Prostate gland (tissue), 2 donors: Measurements from ENCODE around the gene PHLDB1. TPM values are rescaled to one million over a fixed set of nuclear protein-coding genes. Genes with fewer than 3 reads are reported as not detected.
"Not testable (repeated sequence)": the region's sequence is repeated elsewhere in the genome, so short reads cannot be mapped to it uniquely, and the experiment has no call there.

Experiments
- DNase-seq: peaks from one replicate; pipeline ENCODE4 v3.0.0-alpha.2; 2019; ENCODE audit warnings: low spot score
- H3K27ac ChIP-seq, 2 donors: fragments of 200-600 bp; sonication (generic); 2 replicates each; pipeline ENCODE4 v1.5.1; 2017 to 2019
- H3K27me3 ChIP-seq: fragments of 200-600 bp; sonication (generic); replicated peaks from 2 replicates; pipeline ENCODE4 v1.5.1; 2019; ENCODE audit not compliant: insufficient read depth
- H3K36me3 ChIP-seq, 2 donors: fragments of 200-600 bp; sonication (generic); 1 replicate in 1 of 2; 2 replicates in 1 of 2; pipeline versions ENCODE4 v1.5.1 to v1.8.1; 2017 to 2019
- H3K4me1 ChIP-seq: fragments of 200-600 bp; sonication (generic); replicated peaks from 2 replicates; pipeline ENCODE4 v1.5.1; 2019
- H3K4me3 ChIP-seq, 2 donors: fragments of 200-600 bp; sonication (generic); 2 replicates each; pipeline ENCODE4 v1.5.1; 2017 to 2019
- H3K9me3 ChIP-seq: fragments of 200-600 bp; sonication (generic); 2 replicates; pipeline ENCODE4 v1.5.1; 2017
- POLR2A ChIP-seq: fragments of 450-650 bp; IDR thresholded peaks from one replicate; pipeline ENCODE4 v1.6.1; 2016; ENCODE audit warnings: antibody characterized with exemption, mild to moderate bottlenecking
- POLR2AphosphoS5 ChIP-seq: sonication (generic); formaldehyde crosslinking; IDR thresholded peaks from one replicate; pipeline ENCODE4 v1.6.1; 2017; ENCODE audit warnings: antibody characterized with exemption
- WGBS: methylation state at CpG from one replicate; pipeline ENCODE4 v1.1.5; 2018; 5-methylcytosine and 5-hydroxymethylcytosine counted together
- intact Hi-C: fragments of 100-400 bp; cut with DNase I; formaldehyde crosslinking; loops from one replicate; pipeline ENCODE4 v1.14.2; 2022
- total RNA-seq, 2 donors: library from RNA; depleted of rRNA; stranded (reverse); fragments of >200 nt; gene quantifications; one replicate each; pipeline ENCODE4 v1.1.0, GENCODE V29; 2016
- TF ChIP-seq, protein P1 (sequence below), 4 experiments: fragments of 200-600 bp in 2 of 4; fragments of 450-650 bp in 2 of 4; sonication (generic) in 2 of 4; IDR thresholded peaks; 1 replicate in 3 of 4; 2 replicates in 1 of 4; pipeline ENCODE4 v1.5.1; 2016 to 2019; ENCODE audit warnings: antibody characterized with exemption in 4 of 4, mild to moderate bottlenecking in 2 of 4, moderate library complexity in 2 of 4

Gene PHLDB1
- total RNA-seq, 2 donors from 2014 or later: 74.5 to 113 TPM

DNA sequence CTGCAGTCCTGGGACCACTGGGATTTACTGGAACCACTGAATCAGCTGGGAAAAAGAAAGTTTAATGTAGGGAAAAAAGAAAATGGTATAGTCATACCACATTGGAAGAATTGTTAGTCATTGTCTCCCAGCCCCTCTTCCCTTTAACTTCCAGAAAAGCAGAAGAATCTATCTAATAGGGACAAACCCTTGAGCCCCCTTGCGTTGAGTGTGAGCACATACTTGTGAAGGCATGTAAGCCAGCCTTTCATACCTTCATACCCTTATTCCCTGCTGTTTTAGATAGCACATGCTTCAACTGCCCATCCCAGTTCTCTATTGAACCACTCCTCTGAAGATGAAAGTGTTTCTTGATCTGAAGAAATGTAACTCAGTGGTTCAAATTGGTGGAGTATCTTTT is 65.4 kb downstream of the PHLDB1 start:
- intact Hi-C loops: no loop called here
- 56% methylated on average over 1 of the region's 1 CpG for WGBS
- TF ChIP-seq POLR2A (no peak), POLR2AphosphoS5 (no peak)
- TF ChIP-seq, protein P1, sequence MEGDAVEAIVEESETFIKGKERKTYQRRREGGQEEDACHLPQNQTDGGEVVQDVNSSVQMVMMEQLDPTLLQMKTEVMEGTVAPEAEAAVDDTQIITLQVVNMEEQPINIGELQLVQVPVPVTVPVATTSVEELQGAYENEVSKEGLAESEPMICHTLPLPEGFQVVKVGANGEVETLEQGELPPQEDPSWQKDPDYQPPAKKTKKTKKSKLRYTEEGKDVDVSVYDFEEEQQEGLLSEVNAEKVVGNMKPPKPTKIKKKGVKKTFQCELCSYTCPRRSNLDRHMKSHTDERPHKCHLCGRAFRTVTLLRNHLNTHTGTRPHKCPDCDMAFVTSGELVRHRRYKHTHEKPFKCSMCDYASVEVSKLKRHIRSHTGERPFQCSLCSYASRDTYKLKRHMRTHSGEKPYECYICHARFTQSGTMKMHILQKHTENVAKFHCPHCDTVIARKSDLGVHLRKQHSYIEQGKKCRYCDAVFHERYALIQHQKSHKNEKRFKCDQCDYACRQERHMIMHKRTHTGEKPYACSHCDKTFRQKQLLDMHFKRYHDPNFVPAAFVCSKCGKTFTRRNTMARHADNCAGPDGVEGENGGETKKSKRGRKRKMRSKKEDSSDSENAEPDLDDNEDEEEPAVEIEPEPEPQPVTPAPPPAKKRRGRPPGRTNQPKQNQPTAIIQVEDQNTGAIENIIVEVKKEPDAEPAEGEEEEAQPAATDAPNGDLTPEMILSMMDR (IDR thresholded peaks at IDR 0.05): no peak

DNA sequence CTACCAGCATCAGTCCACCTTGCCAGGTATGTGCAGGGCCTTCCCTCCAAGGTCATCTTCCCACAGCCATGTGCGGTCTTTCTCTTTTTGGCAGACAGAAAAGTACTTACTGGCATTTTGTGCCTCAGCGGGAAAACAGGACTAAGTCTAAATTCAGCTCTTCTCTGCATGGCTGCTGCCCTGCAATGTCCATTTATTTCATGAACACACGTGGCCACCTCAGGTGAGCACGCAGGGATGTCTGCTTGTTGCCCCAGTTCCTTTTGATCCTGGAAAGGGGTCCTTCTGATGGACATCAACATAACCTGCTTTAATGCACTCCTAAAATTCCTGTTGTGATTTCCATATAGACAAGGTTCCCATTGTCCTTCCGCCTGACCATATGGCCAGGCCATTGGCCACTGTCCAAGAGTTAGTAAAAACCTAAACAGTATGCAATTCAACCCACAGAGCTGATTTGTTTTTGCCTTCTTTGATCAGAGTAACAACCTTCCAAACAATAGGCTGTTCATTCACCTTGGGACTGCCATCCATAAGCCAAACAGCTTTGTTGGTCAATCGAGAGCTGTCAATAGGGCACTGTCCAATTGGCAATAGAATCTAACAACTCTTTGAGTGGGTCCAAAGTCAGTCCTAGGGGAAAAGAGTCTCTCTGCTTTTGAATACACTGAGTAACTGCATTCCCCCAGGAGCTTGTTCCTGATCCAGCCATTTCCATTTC is 66.1 kb downstream of the PHLDB1 start:
- no peak for DNase-seq
- Histone ChIP-seq H3K4me1 (no peaks in the 10 kb centered on the region), H3K27ac (no peak overlapping the region), H3K36me3 (no peaks in the 10 kb centered on the region), H3K27me3 (no peaks in the 10 kb centered on the region), H3K4me3 (no peak overlapping the region), H3K9me3 (no peaks in the 10 kb centered on the region)
- no peak for TF ChIP-seq POLR2A
- TF ChIP-seq POLR2AphosphoS5: no peak
- TF ChIP-seq, protein P1 (IDR thresholded peaks at IDR 0.05): no peak
- intact Hi-C loops: no loop called here
- WGBS: 70% methylated on average over 6 of the region's 6 CpGs

More for the DNA sequence above, 65.4 kb downstream of the PHLDB1 start:
- no peak for DNase-seq
- H3K27ac ChIP-seq: no peak overlapping the region
- no peaks in the 10 kb centered on the region for H3K9me3 ChIP-seq
- H3K4me1 ChIP-seq: no peaks in the 10 kb centered on the region
- no peaks in the 10 kb centered on the region for H3K27me3 ChIP-seq
- H3K36me3 ChIP-seq: no peaks in the 10 kb centered on the region
- no peak overlapping the region for H3K4me3 ChIP-seq

DNA sequence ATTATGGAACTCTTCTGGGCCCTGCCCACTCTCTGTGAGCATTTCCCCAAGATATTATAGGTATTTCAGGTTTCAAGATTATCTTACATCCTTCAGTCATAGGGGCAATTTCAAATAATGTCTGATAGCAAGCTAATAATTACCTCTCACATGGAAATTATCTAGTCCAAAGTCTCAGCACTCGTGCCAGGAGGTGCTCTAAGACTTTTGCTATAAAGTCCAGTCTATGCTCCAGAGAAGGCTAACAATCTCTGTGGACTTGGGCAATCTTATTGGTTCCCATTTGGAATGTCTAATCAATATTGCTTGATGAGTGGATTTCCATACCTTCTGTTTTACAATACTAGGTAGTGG is 66.6 kb downstream of the PHLDB1 start:
- H3K36me3 ChIP-seq: no peaks in the 10 kb centered on the region
- H3K27me3 ChIP-seq: no peaks in the 10 kb centered on the region
- H3K4me1 ChIP-seq: no peaks in the 10 kb centered on the region
- H3K9me3 ChIP-seq: no peaks in the 10 kb centered on the region
- no peak for DNase-seq
- no peak overlapping the region for H3K4me3 ChIP-seq
- 89% methylated on average over 1 of the region's 1 CpG for WGBS
- intact Hi-C loops: no loop called here
- no peak overlapping the region for H3K27ac ChIP-seq
- TF ChIP-seq, protein P1 (IDR thresholded peaks at IDR 0.05): no peak
- TF ChIP-seq POLR2AphosphoS5: no peak
- no peak for TF ChIP-seq POLR2A

DNA sequence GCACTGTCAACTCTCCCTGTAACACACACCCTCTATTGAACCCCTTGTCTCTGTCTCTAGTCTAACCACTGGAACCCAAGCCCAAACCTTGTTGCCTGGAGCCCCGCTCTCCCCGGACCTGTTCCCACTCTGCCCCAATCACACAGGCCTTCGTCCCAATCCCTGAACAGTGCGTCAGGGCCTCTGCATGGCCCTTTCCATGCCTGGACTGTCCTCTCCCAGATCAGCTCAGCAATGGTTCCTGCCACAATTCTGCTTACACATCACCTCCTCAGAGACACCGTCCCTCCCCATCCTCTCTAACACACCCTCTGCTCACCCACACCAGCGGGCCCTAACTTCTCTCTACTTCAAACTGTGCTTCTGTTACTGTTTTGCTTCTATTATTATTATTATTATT is 70.6 kb downstream of the PHLDB1 start:
- Histone ChIP-seq H3K4me1 (no peaks in the 10 kb centered on the region), H3K27ac (no peak overlapping the region), H3K9me3 (no peaks in the 10 kb centered on the region), H3K27me3 (no peaks in the 10 kb centered on the region), H3K4me3 (no peak overlapping the region), H3K36me3 (no peaks in the 10 kb centered on the region)
- no peak for DNase-seq
- WGBS: 93% methylated on average over 6 of the region's 6 CpGs
- TF ChIP-seq, protein P1 (IDR thresholded peaks at IDR 0.05): no peak
- no peak for TF ChIP-seq POLR2A
- no peak for TF ChIP-seq POLR2AphosphoS5
- intact Hi-C loops: no loop called here

DNA sequence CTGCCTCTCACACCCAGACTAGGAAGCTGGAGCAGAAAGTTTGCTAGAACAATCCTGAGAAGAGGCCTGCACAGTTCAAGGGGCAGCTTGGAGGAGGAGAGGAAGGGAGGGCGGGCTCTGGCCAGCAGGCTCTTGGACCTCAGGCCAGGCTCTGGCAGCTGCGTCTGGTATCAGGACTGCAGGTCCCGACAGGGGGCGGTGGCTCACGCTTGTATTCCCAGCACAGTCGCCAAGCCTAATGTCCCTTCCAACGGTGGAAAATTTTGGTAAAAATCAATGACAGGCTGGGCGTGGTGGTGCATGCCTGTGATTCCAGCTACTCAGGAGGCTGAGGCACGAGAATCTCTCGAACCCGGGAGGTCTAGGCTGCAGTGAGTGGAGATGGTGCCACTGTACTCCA is 71.5 kb downstream of the PHLDB1 start:
- WGBS: 62% methylated on average over 11 of the region's 11 CpGs
- H3K4me3 ChIP-seq, H3K27me3 ChIP-seq, H3K36me3 ChIP-seq, intact Hi-C loops, H3K27ac ChIP-seq, H3K9me3 ChIP-seq, DNase-seq, H3K4me1 ChIP-seq: not testable (repeated sequence)
- TF ChIP-seq, protein P1 (IDR thresholded peaks at IDR 0.05): peak in 1 of 4 experiments; percentile 8
